RPMI7951 (cell line): ENCODE results near the gene RNF17. TPM values are rescaled to one million over a fixed set of nuclear protein-coding genes. Genes with fewer than 3 reads are reported as not detected.
"Not testable (repeated sequence)": the region's sequence is repeated elsewhere in the genome, so short reads cannot be mapped to it uniquely, and the experiment has no call there.

ENCODE experiments used
- DNase-seq: peaks from one replicate; pipeline ENCODE4 v3.0.0-alpha.2; 2012; ENCODE audit warnings: low read depth
- total RNA-seq: library from RNA; depleted of rRNA; stranded (reverse); fragments of >200 nt; shearing (Covaris generic); gene quantifications from 2 replicates; pipeline ENCODE4 v1.2.3, GENCODE V29; 2014; rRNA removed

Gene RNF17
- total RNA-seq: not detected in 2 replicates

GRCh38 chr13:24763596-24764275 lies at the start of gene RNF17:
TSS of gene RNF17 (plus strand) at chr13:24764169. CDS start at chr13:24764204, 35 bp downstream.
- DNase-seq: no peak

GRCh38 chr13:24716011-24716410 lies 48.0 kb upstream of the RNF17 start:
- DNase-seq: no peak

- DNase-seq: no peak
Measured at GRCh38 chr13:24716446-24716845, 47.5 kb upstream of the RNF17 start.

- DNase-seq: no peak
Measured at GRCh38 chr13:24717217-24717616, 46.8 kb upstream of the RNF17 start.

- DNase-seq: no peak
Measured at GRCh38 chr13:24718192-24718965, 45.6 kb upstream of the RNF17 start.

- no peak for DNase-seq
Measured at GRCh38 chr13:24719139-24719538, 44.8 kb upstream of the RNF17 start.

- no peak for DNase-seq
Measured at GRCh38 chr13:24723206-24723605, 40.8 kb upstream of the RNF17 start.

- DNase-seq: no peak
Measured at GRCh38 chr13:24724714-24725113, 39.3 kb upstream of the RNF17 start.

GRCh38 chr13:24725379-24725778 lies 38.6 kb upstream of the RNF17 start:
- no peak for DNase-seq

- DNase-seq: peak; percentile 70
Measured at GRCh38 chr13:24727731-24728601, 36.0 kb upstream of the RNF17 start.

- DNase-seq: not testable (repeated sequence)
Measured at GRCh38 chr13:24730873-24731567, 32.9 kb upstream of the RNF17 start.

GRCh38 chr13:24734950-24735349 lies 29.0 kb upstream of the RNF17 start:
- DNase-seq: no peak

- DNase-seq: no peak
Measured at GRCh38 chr13:24737042-24737441, 26.9 kb upstream of the RNF17 start.

GRCh38 chr13:24738366-24738847 lies 25.6 kb upstream of the RNF17 start:
- no peak for DNase-seq

- DNase-seq: no peak
Measured at GRCh38 chr13:24740014-24740890, 23.7 kb upstream of the RNF17 start.

- no peak for DNase-seq
Measured at GRCh38 chr13:24741016-24741662, 22.8 kb upstream of the RNF17 start.

- DNase-seq: no peak
Measured at GRCh38 chr13:24741791-24742190, 22.2 kb upstream of the RNF17 start.

- DNase-seq: no peak
Measured at GRCh38 chr13:24742294-24742693, 21.7 kb upstream of the RNF17 start.

- no peak for DNase-seq
Measured at GRCh38 chr13:24742977-24743376, 21.0 kb upstream of the RNF17 start.

GRCh38 chr13:24744247-24744646 lies 19.7 kb upstream of the RNF17 start:
- no peak for DNase-seq
